SK-N-SH treated with all-trans-retinoic acid at 6 μM for 48 hours (cell line): ENCODE results near the gene EFCAB13.

Experiments used
- ATAC-seq: fragments of 200-7000 bp; cut with Tn5 transposase; 3 replicates; pipeline ENCODE4 v1.9.1; 2020; ENCODE audit warnings: mild to moderate bottlenecking, moderate library complexity
- ARNTL ChIP-seq: fragments of 450-650 bp; formaldehyde crosslinking; IDR thresholded peaks from 2 replicates; pipeline ENCODE4 v1.5.0; 2020; ENCODE audit warnings: low read depth, mild to moderate bottlenecking, moderate library complexity, borderline replicate concordance
- BACH2 ChIP-seq: fragments of 250-450 bp; sonication (Bioruptor Pico); IDR thresholded peaks from 2 replicates; pipeline ENCODE4 v1.9.0; 2021; ENCODE audit warnings: mild to moderate bottlenecking, borderline replicate concordance
- ESRRG ChIP-seq: fragments of 250-450 bp; sonication (Bioruptor Pico); IDR thresholded peaks from 2 replicates; pipeline ENCODE4 v1.6.1; 2021; ENCODE audit warnings: mild to moderate bottlenecking
- GLIS3 ChIP-seq: fragments of 250-450 bp; sonication (Bioruptor Pico); IDR thresholded peaks from 2 replicates; pipeline ENCODE4 v1.5.0; 2020; ENCODE audit warnings: mild to moderate bottlenecking, moderate library complexity
- ISL1 ChIP-seq: fragments of 250-450 bp; sonication (Bioruptor Pico); IDR thresholded peaks from 2 replicates; pipeline ENCODE4 v2.1.2; 2022; ENCODE audit warnings: mild to moderate bottlenecking, moderate library complexity
- RARB ChIP-seq: fragments of 250-450 bp; sonication (Bioruptor Pico); IDR thresholded peaks from 2 replicates; pipeline ENCODE4 v1.8.0; 2021; ENCODE audit warnings: mild to moderate bottlenecking, moderate library complexity
- SNAI2 ChIP-seq: fragments of 250-450 bp; sonication (Bioruptor Pico); IDR thresholded peaks from 2 replicates; pipeline ENCODE4 v1.5.0; 2020; ENCODE audit warnings: mild to moderate bottlenecking, moderate library complexity
- TCF4 ChIP-seq: fragments of 250-450 bp; sonication (Bioruptor Pico); IDR thresholded peaks from 2 replicates; pipeline ENCODE4 v1.8.0; 2021; ENCODE audit warnings: mild to moderate bottlenecking, moderate library complexity, borderline replicate concordance
- TOX ChIP-seq: fragments of 250-450 bp; sonication (Bioruptor Pico); IDR thresholded peaks from 2 replicates; pipeline ENCODE4 v1.8.0; 2021; ENCODE audit warnings: mild to moderate bottlenecking, moderate library complexity, borderline replicate concordance
- ZC3H10 ChIP-seq: fragments of 250-450 bp; sonication (Bioruptor Pico); IDR thresholded peaks from 2 replicates; pipeline ENCODE4 v1.5.1; 2021; ENCODE audit warnings: mild to moderate bottlenecking, moderate library complexity
- ZFP3 ChIP-seq: fragments of 250-450 bp; sonication (Bioruptor Pico); IDR thresholded peaks from 2 replicates; pipeline ENCODE4 v1.5.0; 2020; ENCODE audit warnings: mild to moderate bottlenecking, moderate library complexity
- ZFP30 ChIP-seq: fragments of 450-650 bp; formaldehyde crosslinking; IDR thresholded peaks from 2 replicates; pipeline ENCODE4 v1.5.0; 2022; ENCODE audit warnings: mild to moderate bottlenecking, moderate library complexity
- ZNF565 ChIP-seq: fragments of 450-650 bp; formaldehyde crosslinking; conservative IDR thresholded peaks from 2 replicates; pipeline ENCODE4 v1.5.0; 2020; ENCODE audit warnings: low read depth, mild to moderate bottlenecking, moderate library complexity
- ZNF70 ChIP-seq: fragments of 450-650 bp; formaldehyde crosslinking; IDR thresholded peaks from 2 replicates; pipeline ENCODE4 v1.5.0; 2020; ENCODE audit warnings: mild to moderate bottlenecking, moderate library complexity
- ZNF8 ChIP-seq: fragments of 450-650 bp; formaldehyde crosslinking; IDR thresholded peaks from 2 replicates; pipeline ENCODE4 v1.5.0; 2020; ENCODE audit warnings: mild to moderate bottlenecking, moderate library complexity
- TF ChIP-seq, protein P1 (sequence below): fragments of 250-450 bp; sonication (Bioruptor Pico); IDR thresholded peaks from 2 replicates; pipeline ENCODE4 v1.5.0; 2020; ENCODE audit warnings: mild to moderate bottlenecking, moderate library complexity
- TF ChIP-seq, protein P2 (sequence below): fragments of 250-450 bp; sonication (Bioruptor Pico); IDR thresholded peaks from 2 replicates; pipeline ENCODE4 v1.8.0; 2021; ENCODE audit warnings: low read depth, mild to moderate bottlenecking, moderate library complexity, borderline replicate concordance
- TF ChIP-seq, protein P3 (sequence below): fragments of 250-450 bp; sonication (Bioruptor Pico); IDR thresholded peaks from 2 replicates; pipeline ENCODE4 v1.8.0; 2020; ENCODE audit warnings: mild to moderate bottlenecking, moderate library complexity, borderline replicate concordance
- TF ChIP-seq, protein P4 (sequence below): fragments of 250-450 bp; sonication (Bioruptor Pico); IDR thresholded peaks from 2 replicates; pipeline ENCODE4 v1.5.1; 2020; ENCODE audit warnings: low read depth, mild to moderate bottlenecking, moderate library complexity

Gene EFCAB13

DNA sequence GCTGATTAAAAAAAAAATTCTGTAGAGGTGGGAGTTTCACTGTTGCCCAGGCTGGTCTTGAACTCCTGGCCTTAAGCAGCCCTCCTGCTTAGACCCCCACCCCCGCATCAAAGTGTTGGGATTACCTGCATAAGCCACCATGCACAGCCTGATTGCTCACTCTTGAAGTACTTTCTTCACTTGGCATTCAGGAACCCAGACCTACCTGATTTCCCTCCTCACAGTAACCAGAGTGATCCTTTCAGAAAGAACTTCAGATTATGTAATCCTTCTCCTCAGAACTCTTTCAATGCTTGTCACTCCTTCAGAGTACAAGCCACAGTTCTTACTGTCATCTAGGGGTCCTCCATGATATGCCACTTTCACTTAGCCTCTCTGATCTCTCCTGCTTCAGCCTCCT lies 1.4 kb downstream of the EFCAB13 start:
- no peak for ATAC-seq

DNA sequence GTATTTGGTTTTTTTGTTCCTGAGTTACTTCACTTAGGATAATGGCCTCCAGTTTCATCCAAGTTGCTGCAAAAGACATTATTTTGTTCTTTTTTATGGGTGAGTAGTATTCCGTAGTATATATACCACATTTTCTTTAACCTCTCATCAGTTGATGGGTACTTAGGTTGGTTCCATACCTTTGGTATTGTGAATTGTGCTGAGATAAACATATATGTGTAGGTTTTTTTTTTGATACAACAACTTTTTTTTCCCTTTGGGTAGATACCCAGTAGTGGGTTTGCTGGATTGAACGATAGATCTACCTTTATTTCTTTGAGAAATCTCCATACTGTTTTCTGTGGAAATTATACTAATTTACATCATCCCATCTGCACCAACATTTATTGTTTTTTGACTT lies 6.8 kb downstream of the EFCAB13 start:
- no peak for ATAC-seq
- TF ChIP-seq ZNF70 (CRISPR knock-in tag), result no peak
- no peak for TF ChIP-seq ISL1 (CRISPR knock-in tag)
- no peak for TF ChIP-seq TOX
- no peak for TF ChIP-seq ZFP3 (CRISPR knock-in tag)
- no peak for TF ChIP-seq ZNF565 (CRISPR knock-in tag)
- no peak for TF ChIP-seq ESRRG
- TF ChIP-seq BACH2 (CRISPR knock-in tag), result no peak
- TF ChIP-seq ZC3H10, result no peak
- TF ChIP-seq, protein P1, sequence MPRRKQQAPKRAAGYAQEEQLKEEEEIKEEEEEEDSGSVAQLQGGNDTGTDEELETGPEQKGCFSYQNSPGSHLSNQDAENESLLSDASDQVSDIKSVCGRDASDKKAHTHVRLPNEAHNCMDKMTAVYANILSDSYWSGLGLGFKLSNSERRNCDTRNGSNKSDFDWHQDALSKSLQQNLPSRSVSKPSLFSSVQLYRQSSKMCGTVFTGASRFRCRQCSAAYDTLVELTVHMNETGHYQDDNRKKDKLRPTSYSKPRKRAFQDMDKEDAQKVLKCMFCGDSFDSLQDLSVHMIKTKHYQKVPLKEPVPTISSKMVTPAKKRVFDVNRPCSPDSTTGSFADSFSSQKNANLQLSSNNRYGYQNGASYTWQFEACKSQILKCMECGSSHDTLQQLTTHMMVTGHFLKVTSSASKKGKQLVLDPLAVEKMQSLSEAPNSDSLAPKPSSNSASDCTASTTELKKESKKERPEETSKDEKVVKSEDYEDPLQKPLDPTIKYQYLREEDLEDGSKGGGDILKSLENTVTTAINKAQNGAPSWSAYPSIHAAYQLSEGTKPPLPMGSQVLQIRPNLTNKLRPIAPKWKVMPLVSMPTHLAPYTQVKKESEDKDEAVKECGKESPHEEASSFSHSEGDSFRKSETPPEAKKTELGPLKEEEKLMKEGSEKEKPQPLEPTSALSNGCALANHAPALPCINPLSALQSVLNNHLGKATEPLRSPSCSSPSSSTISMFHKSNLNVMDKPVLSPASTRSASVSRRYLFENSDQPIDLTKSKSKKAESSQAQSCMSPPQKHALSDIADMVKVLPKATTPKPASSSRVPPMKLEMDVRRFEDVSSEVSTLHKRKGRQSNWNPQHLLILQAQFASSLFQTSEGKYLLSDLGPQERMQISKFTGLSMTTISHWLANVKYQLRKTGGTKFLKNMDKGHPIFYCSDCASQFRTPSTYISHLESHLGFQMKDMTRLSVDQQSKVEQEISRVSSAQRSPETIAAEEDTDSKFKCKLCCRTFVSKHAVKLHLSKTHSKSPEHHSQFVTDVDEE (CRISPR knock-in tag), result no peak
- TF ChIP-seq, protein P2, sequence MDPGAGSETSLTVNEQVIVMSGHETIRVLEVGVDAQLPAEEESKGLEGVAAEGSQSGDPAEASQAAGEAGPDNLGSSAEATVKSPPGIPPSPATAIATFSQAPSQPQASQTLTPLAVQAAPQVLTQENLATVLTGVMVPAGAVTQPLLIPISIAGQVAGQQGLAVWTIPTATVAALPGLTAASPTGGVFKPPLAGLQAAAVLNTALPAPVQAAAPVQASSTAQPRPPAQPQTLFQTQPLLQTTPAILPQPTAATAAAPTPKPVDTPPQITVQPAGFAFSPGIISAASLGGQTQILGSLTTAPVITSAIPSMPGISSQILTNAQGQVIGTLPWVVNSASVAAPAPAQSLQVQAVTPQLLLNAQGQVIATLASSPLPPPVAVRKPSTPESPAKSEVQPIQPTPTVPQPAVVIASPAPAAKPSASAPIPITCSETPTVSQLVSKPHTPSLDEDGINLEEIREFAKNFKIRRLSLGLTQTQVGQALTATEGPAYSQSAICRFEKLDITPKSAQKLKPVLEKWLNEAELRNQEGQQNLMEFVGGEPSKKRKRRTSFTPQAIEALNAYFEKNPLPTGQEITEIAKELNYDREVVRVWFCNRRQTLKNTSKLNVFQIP (CRISPR knock-in tag), result no peak
- no peak for TF ChIP-seq ARNTL (CRISPR knock-in tag)
- TF ChIP-seq TCF4 (CRISPR knock-in tag), result no peak
- TF ChIP-seq GLIS3 (CRISPR knock-in tag), result no peak

More for the DNA sequence above, 1.4 kb downstream of the EFCAB13 start:
- TF ChIP-seq ZNF70 (CRISPR knock-in tag) (no peak), RARB (no peak), ARNTL (CRISPR knock-in tag) (no peak), TCF4 (CRISPR knock-in tag) (no peak), ZFP30 (no peak), ESRRG (no peak)

DNA sequence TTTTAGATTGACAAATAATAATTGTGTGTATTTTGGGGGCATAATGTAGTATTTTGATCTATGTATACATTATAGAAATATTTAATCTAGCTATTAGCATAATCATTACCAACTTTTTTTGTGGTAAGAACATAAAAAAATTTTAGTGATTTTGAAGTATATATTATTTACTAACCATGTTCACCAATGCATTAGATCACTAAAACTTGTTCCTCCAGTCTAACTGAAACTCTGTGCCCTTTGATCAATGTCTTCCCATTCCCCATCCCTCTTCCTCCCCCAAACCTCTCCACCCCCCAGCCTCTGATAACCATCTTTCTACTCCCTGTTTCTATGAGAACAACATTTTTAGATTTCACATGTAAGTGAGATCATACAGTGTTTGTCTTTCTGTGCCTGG lies 8.5 kb downstream of the EFCAB13 start:
- ATAC-seq, result no peak
- TF ChIP-seq ESRRG (no peak), TCF4 (CRISPR knock-in tag) (no peak), ZNF8 (CRISPR knock-in tag) (no peak), SNAI2 (CRISPR knock-in tag) (no peak), RARB (no peak), ZFP30 (no peak), ZC3H10 (no peak), BACH2 (CRISPR knock-in tag) (no peak), ZFP3 (CRISPR knock-in tag) (no peak)
- TF ChIP-seq, protein P2 (CRISPR knock-in tag), result no peak
- TF ChIP-seq, protein P3, sequence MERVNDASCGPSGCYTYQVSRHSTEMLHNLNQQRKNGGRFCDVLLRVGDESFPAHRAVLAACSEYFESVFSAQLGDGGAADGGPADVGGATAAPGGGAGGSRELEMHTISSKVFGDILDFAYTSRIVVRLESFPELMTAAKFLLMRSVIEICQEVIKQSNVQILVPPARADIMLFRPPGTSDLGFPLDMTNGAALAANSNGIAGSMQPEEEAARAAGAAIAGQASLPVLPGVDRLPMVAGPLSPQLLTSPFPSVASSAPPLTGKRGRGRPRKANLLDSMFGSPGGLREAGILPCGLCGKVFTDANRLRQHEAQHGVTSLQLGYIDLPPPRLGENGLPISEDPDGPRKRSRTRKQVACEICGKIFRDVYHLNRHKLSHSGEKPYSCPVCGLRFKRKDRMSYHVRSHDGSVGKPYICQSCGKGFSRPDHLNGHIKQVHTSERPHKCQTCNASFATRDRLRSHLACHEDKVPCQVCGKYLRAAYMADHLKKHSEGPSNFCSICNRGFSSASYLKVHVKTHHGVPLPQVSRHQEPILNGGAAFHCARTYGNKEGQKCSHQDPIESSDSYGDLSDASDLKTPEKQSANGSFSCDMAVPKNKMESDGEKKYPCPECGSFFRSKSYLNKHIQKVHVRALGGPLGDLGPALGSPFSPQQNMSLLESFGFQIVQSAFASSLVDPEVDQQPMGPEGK (CRISPR knock-in tag), result no peak
- TF ChIP-seq, protein P4, sequence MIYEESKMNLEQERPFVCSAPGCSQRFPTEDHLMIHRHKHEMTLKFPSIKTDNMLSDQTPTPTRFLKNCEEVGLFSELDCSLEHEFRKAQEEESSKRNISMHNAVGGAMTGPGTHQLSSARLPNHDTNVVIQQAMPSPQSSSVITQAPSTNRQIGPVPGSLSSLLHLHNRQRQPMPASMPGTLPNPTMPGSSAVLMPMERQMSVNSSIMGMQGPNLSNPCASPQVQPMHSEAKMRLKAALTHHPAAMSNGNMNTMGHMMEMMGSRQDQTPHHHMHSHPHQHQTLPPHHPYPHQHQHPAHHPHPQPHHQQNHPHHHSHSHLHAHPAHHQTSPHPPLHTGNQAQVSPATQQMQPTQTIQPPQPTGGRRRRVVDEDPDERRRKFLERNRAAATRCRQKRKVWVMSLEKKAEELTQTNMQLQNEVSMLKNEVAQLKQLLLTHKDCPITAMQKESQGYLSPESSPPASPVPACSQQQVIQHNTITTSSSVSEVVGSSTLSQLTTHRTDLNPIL, result no peak
